ENCODE results near the gene SSH3.

Gene SSH3

DNA sequence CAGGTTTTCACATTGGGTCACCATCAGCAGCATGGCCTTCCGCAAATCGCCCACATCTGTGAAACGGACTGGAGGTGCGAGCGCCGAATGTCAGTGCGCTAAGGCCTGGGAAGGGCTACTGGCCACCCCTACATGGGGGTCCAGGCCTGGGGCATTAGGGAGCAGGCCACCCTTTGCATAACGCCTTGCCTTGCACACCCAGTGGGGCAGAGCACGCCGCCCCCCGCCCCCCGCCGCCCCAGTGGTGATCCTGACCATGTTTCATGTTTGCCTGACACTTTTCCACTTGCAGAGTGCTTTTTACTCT lies 34.4 kb upstream of the SSH3 start:
- H3K4me1 ChIP-seq (ENCODE audit: insufficient read depth, low read length): peaks cover 24% of the 10 kb centered on the region
- H3K36me3 ChIP-seq (ENCODE audit: insufficient read depth, low read length): peaks cover 17% of the 10 kb centered on the region
- peaks cover 13% of the 10 kb centered on the region for H3K27me3 ChIP-seq (ENCODE audit: insufficient read depth, low read length)
- 94% methylated on average over 13 of the region's 13 CpGs for WGBS
- H3K4me3 ChIP-seq (ENCODE audit: low read length): no peak overlapping the region
- H3K9me3 ChIP-seq (ENCODE audit: insufficient read depth, low read depth, low read length): no peaks in the 10 kb centered on the region
- H3K27ac ChIP-seq (ENCODE audit: low read depth, low read length): no peak overlapping the region
- H3K9ac ChIP-seq (ENCODE audit: low read depth, low read length): no peak overlapping the region

DNA sequence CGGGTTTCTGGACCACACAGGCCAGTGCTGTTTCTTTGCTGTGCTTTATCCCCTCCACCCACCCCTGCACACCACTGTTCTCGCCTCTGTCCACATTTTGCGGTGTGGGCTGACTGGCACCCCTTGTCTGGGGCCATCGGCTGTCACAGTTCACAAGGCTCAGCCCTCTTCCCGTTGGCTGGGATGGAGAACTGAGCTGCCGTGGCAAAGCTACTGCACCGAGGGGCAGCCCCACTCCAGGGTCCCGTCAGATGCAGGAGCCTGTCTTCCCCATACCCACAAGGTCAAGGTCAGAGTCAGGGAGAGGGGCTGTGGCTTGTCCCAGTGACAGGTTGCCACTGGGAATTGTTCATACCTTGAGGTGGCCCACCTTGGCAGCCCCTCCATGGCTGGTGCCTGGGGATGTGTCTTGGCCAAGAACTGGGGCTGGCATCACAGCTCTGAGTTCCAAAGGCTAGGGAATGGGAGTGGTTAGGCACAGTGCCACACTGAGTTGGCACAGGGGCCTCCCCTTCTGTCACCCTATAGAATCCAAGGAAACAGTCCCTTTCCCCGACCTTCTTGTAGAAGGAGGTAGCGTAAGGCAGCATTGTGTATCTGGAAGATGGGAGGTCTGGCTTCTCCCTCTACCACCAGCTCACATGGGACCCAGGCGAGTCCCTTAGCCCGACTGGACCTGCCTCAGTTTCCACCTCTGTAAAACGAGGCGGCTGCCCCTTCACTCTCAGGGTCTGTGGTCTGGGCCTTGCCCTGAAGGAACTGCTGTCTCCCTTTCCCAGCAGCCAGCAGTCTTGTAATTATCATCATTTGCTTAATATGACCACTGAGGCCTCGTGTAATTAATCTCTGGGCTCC lies 33.7 kb upstream of the SSH3 start:
- Histone ChIP-seq H3K4me3 (ENCODE audit: low read length) (peak overlapping the region; percentile 2; the same call in 1 of the 2 replicates), H3K4me1 (ENCODE audit: insufficient read depth, low read length) (peaks cover 24% of the 10 kb centered on the region), H3K27me3 (ENCODE audit: insufficient read depth, low read length) (peaks cover 13% of the 10 kb centered on the region), H3K36me3 (ENCODE audit: insufficient read depth, low read length) (peaks cover 17% of the 10 kb centered on the region), H3K27ac (ENCODE audit: low read depth, low read length) (peak overlapping the region; percentile 76), H3K9me3 (ENCODE audit: insufficient read depth, low read depth, low read length) (no peaks in the 10 kb centered on the region), H3K9ac (ENCODE audit: low read depth, low read length) (peak overlapping the region; percentile 35; the same call in 1 of the 2 replicates)
- WGBS: 79% methylated on average over 14 of the region's 15 CpGs

DNA sequence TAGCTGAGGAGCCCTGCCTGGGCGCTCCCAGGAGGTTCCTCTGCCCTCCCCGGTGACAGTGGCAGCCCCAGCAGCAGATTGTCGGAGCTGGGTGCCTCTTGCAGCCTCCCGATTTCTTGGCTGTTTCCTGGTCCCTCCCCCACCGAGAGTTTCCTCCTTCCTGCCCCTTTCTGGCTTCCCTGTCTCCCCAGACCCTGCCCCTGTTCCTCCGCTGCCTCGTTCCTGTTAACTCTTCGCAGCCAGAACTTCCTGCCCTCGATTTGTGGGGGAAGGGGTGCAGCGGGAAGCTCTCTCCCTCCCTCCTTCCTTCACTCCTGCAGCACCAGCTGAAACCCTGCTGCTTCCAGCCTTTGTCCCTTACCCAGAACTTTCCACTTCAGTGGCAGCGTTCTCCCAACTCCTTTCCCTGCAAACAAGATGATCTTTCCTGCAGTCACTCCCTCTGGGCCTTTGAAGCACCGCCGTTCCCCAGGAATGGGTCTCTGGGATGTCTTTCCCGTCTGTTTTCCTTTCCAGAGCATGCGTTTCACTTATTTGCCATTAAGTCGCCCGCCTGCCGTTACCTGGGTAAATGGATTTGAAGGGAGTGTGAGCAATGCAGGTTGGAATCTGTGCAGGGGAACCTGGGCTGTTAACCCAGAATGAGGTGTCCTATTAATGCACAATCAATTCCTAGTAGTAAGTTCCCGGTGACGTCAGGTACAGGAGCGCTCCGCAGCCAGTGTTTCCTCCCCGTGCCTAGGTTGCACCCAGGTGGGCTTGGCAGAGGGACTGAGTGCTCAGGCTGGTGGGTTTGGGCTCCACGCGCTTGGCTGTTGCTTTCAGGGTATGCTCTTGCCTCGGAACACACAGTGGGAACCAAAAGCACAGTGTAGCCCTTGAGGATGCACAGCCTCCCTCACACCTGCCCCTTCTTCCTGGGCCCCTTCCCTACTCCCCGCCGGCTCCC lies 32.8 kb upstream of the SSH3 start:
- H3K36me3 ChIP-seq (ENCODE audit: insufficient read depth, low read length): peaks cover 17% of the 10 kb centered on the region
- peak overlapping the region; percentile 2 for H3K4me3 ChIP-seq (ENCODE audit: low read length)
- H3K9ac ChIP-seq (ENCODE audit: low read depth, low read length): peak overlapping the region; percentile 35; the same call in 1 of the 2 replicates
- 29% methylated on average over 28 of the region's 28 CpGs for WGBS
- peaks cover 5% of the 10 kb centered on the region for H3K27me3 ChIP-seq (ENCODE audit: insufficient read depth, low read length)
- H3K9me3 ChIP-seq (ENCODE audit: insufficient read depth, low read depth, low read length): no peaks in the 10 kb centered on the region
- H3K27ac ChIP-seq (ENCODE audit: low read depth, low read length): peak overlapping the region; percentile 76
- peaks cover 24% of the 10 kb centered on the region for H3K4me1 ChIP-seq (ENCODE audit: insufficient read depth, low read length)

DNA sequence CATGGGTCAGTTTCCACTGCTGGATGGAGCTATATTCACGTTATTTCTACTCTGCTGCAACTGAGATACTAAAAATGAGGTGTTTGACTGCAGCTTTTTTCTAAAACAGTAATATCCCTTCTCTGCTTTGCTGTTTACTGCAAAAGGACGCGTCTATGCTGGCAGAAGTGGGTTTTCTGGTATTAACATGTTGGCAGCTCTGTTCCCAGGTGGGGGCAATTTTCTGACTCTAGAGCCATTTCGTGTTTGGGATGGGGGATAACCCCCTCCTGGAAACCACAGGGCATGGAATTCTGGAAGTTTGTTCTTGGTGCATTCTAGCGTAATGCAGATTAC lies 32.2 kb upstream of the SSH3 start:
- 80% methylated on average over 5 of the region's 5 CpGs for WGBS
- no peak overlapping the region for H3K27ac ChIP-seq (ENCODE audit: low read depth, low read length)
- no peaks in the 10 kb centered on the region for H3K9me3 ChIP-seq (ENCODE audit: insufficient read depth, low read depth, low read length)
- H3K9ac ChIP-seq (ENCODE audit: low read depth, low read length): 0 out of 2 replicates have a peak overlapping the region, but pooled peaks have one; percentile 23
- peaks cover 17% of the 10 kb centered on the region for H3K36me3 ChIP-seq (ENCODE audit: insufficient read depth, low read length)
- H3K4me1 ChIP-seq (ENCODE audit: insufficient read depth, low read length): peaks cover 24% of the 10 kb centered on the region
- no peaks in the 10 kb centered on the region for H3K27me3 ChIP-seq (ENCODE audit: insufficient read depth, low read length)
- no peak overlapping the region for H3K4me3 ChIP-seq (ENCODE audit: low read length)

DNA sequence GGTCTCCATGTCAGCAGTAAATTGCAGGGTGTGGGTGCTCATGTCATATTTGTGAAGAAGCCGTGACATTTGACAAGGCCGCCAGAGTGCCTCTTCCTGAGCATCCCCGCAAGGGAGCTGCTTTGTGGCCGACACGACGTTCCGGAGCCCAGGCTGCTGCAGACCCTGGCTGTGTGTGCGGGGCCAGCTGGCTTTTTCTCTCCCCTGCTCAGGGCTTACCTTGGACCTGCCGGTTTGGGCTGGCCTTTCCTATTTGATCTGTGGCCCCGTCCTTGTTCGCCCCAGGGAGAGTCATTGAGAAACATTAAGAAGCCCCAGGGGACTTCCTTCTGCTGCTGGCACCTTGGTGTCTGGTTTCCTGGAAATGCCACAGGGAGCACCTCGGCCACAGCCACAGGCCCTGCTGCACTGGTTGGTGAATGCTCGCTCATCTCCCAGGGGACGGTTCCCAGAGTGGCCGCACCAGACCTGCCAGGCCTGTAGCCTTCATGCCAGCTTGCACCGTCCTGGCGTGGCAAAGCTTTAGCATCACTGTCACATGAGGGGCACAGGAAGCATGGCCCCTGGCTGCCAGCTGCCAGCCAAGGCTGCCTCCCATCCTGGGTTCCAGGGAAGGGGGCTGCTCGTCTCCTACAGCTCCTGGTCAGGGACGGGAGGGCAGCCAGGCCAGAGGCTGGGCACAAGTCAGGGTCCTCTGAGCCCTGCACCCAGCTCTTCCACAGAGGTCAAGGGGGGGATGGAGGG lies 31.6 kb upstream of the SSH3 start:
- H3K4me1 ChIP-seq (ENCODE audit: insufficient read depth, low read length): peaks cover 29% of the 10 kb centered on the region
- peaks cover 17% of the 10 kb centered on the region for H3K36me3 ChIP-seq (ENCODE audit: insufficient read depth, low read length)
- no peak overlapping the region for H3K27ac ChIP-seq (ENCODE audit: low read depth, low read length)
- no peaks in the 10 kb centered on the region for H3K9me3 ChIP-seq (ENCODE audit: insufficient read depth, low read depth, low read length)
- 73% methylated on average over 19 of the region's 19 CpGs for WGBS
- H3K9ac ChIP-seq (ENCODE audit: low read depth, low read length): no peak overlapping the region
- H3K4me3 ChIP-seq (ENCODE audit: low read length): no peak overlapping the region
- H3K27me3 ChIP-seq (ENCODE audit: insufficient read depth, low read length): no peaks in the 10 kb centered on the region

DNA sequence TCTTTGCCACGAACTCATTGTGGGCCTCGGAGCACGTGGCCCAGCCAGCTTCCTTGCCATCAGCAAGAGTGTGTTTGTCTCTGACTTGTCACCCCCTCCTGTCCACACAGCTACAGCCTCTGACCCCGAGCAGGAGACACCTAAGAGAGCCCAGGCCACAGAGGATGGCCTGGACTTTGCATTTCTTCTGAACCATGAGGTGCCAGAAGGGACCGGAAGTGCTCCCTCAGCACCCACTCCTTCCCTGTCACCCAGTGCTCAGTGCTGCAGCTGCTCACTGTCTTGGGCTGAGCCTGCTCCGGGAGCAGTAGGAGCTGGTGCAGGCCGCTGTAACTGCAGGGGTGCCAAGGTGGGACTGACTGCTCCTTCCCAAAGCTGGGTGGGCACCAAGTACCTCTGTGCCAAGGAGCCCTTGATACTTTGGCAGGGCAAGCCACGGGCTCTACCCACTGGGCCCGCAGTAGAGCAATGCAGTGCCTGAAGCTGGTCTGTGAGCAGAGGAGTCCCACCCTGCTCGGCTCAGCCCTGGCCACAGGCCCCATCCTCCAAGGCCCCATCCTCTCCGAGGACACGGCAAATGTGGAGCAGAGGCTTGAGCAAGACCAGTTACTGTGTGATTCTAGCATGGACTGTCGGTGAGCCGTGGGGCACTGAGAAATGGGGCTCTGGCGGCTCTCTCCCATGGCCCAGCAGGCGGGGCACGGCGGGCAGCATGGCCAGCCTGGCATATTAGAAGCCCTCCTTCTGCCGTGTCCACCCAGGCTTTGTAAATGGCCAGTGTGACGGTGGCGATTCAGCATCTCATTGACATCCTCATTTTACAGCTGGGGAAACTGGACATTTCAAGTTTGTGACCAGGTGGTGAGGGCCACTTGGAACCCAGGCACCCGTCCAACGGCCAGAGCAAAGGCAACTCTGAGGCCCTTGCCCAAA lies 30.7 kb upstream of the SSH3 start:
- whole genome bisulfite sequencing: 96% methylated on average over 23 of the region's 23 CpGs
- no peak overlapping the region for H3K9ac ChIP-seq (ENCODE audit: low read depth, low read length)
- H3K4me3 ChIP-seq (ENCODE audit: low read length): no peak overlapping the region

DNA sequence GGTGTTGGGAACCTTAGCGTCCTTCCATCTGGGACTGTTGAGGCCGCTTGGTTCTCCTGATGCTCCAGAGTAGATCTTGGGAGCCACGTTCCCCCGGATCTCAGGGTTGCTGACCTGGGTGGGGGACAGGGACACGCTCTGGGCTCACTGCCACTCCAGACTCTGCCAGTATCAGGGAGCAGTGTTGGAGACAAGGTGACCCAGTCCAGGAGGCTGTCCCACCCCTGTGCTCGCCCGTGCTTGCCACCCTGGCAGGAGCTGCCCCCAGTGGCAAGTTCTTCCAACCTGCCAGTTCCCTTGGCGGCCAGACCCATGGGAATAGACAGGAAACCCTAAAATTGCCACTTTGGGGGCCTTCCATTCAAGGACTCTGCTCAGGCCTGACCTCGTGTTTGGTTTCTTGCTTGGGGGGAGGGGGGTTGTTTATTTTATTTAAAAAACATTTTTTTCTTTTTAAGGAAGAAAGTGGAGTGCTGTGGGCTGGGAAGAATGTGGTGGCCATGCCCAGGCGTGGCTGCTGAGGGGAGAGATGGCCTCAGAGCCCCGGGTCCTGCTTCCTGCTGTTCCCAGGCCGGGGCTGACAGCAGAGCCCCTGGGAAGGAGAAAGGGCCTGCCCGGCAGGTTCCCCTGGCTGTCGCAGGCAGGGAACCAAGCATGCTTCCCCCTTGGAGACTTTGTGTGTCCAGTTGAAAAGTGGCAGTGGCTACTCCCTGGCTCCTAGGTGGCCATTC lies 29.9 kb upstream of the SSH3 start:
- H3K4me3 ChIP-seq (ENCODE audit: low read length): no peak overlapping the region
- H3K27ac ChIP-seq (ENCODE audit: low read depth, low read length): no peak overlapping the region
- H3K4me1 ChIP-seq (ENCODE audit: insufficient read depth, low read length): peaks cover 36% of the 10 kb centered on the region
- WGBS: 88% methylated on average over 14 of the region's 14 CpGs
- H3K9me3 ChIP-seq (ENCODE audit: insufficient read depth, low read depth, low read length): no peaks in the 10 kb centered on the region
- H3K27me3 ChIP-seq (ENCODE audit: insufficient read depth, low read length): no peaks in the 10 kb centered on the region
- H3K36me3 ChIP-seq (ENCODE audit: insufficient read depth, low read length): peaks cover 10% of the 10 kb centered on the region
- H3K9ac ChIP-seq (ENCODE audit: low read depth, low read length): no peak overlapping the region

More for the DNA sequence above, 30.7 kb upstream of the SSH3 start:
- Histone ChIP-seq H3K27me3 (ENCODE audit: insufficient read depth, low read length) (no peaks in the 10 kb centered on the region), H3K27ac (ENCODE audit: low read depth, low read length) (no peak overlapping the region), H3K4me1 (ENCODE audit: insufficient read depth, low read length) (peaks cover 36% of the 10 kb centered on the region), H3K9me3 (ENCODE audit: insufficient read depth, low read depth, low read length) (no peaks in the 10 kb centered on the region), H3K36me3 (ENCODE audit: insufficient read depth, low read length) (peaks cover 17% of the 10 kb centered on the region)

DNA sequence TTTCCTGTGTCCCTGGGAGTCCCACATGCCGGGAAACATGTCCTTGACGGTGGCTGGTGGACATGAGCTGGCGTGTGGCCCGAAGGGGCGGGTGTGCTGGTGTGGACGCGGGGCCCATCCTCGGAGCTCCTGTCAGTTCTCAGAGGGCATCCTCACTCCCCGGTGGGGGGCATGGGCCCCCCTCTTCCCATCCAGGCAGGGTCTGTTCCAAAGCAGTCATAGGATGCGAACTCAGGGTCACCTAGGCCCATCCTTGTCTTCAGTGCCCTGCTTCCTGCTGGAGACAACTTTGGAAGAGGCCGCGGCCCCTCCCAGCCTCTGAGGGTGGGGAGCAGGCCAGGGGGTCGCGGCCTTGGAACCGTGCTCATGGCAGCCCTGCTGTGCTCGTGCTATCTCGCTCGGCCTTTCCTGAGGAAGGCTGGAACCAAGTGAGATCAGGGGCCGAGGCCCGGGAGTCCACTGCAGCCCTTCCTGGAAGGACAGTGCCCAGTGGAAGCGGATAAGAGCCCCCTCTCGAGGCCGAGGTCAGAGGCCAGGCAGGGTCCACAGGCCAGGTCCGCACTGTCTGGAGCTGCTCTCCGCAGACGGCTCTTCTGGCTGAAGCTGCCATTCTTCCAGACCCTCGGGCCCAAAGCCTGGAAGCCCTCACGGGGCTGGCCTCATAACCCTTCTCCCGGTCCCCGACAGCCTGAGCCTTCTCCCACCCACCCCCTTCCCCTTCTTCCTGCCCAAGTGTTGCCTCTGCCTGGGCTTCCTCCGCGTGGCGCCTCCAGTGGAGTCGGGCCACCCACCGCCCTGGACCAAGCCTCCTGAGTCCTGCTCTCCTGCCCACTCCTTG lies 28.3 kb upstream of the SSH3 start:
- 94% methylated on average over 35 of the region's 35 CpGs for WGBS
- Histone ChIP-seq H3K9me3 (ENCODE audit: insufficient read depth, low read depth, low read length) (no peaks in the 10 kb centered on the region), H3K4me3 (ENCODE audit: low read length) (no peak overlapping the region), H3K27me3 (ENCODE audit: insufficient read depth, low read length) (no peaks in the 10 kb centered on the region), H3K27ac (ENCODE audit: low read depth, low read length) (no peak overlapping the region), H3K4me1 (ENCODE audit: insufficient read depth, low read length) (peaks cover 27% of the 10 kb centered on the region), H3K9ac (ENCODE audit: low read depth, low read length) (no peak overlapping the region), H3K36me3 (ENCODE audit: insufficient read depth, low read length) (peaks cover 14% of the 10 kb centered on the region)

DNA sequence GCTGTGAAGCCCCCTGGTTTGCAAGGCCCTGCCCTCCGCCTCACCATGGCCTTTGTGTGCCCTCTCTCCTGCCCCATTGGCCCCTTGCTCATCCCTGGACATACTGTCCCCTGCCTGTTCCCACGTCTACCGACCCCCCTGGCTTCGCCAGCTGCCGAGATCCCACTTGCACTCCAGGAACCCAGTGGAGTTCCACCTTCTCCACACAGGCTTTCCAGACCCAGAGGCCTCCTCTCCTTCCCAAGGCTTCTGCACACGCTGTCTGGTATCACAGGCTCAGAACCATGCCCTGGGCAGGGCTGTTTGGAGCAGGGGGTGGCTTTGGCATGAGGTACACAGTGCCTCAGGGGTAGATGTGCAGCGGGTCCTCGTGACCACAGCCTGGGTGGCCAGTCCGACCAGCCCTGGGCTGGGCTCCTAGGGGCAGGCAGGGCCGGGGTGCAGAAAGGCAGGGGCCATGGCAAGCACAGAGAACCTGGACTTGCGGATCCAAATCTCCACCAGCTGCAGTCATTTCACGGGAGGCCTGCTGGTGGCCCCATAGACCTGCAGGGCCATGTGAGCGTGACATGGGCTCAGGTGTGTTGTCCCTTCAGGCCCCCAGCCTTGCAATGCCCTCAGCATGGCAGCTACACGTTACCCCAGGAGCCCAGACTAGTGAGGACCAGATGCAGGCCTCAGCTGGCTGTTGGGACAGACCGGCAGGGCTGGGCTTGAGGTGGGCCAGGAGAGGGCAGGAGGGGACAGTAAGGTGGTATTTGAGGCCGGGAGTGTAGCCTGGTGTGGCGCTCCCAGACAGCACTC lies 27.5 kb upstream of the SSH3 start:
- H3K36me3 ChIP-seq (ENCODE audit: insufficient read depth, low read length): peaks cover 22% of the 10 kb centered on the region
- peaks cover 20% of the 10 kb centered on the region for H3K4me1 ChIP-seq (ENCODE audit: insufficient read depth, low read length)
- H3K4me3 ChIP-seq (ENCODE audit: low read length): no peak overlapping the region
- 0 out of 2 replicates have a peak overlapping the region, but pooled peaks have one; percentile 46 for H3K27ac ChIP-seq (ENCODE audit: low read depth, low read length)
- 94% methylated on average over 17 of the region's 17 CpGs for WGBS
- H3K27me3 ChIP-seq (ENCODE audit: insufficient read depth, low read length): no peaks in the 10 kb centered on the region
- no peak overlapping the region for H3K9ac ChIP-seq (ENCODE audit: low read depth, low read length)
- no peaks in the 10 kb centered on the region for H3K9me3 ChIP-seq (ENCODE audit: insufficient read depth, low read depth, low read length)
